ENCODE measurements around the gene DSCAM.

GRCh38 chr21:40117236-40117635, 729.7 kb downstream of the DSCAM start:
- TF ChIP-seq CTCF (IDR thresholded peaks at IDR 0.05) (no peak), POLR2A (IDR thresholded peaks at IDR 0.05) (no peak)
